Thoracic aorta (tissue), 2 donors: ENCODE data around the gene EPB41. TPM values are rescaled to one million over a fixed set of nuclear protein-coding genes. Genes with fewer than 3 reads are reported as not detected.

Source experiments
- ATAC-seq: fragments of 150-250 bp; one replicate; pipeline ENCODE4 v1.8.0; 2017; ENCODE audit warnings: low read depth; ENCODE audit not compliant: insufficient number of reproducible peaks, low FRiP score
- DNase-seq: peaks from one replicate; pipeline ENCODE4 v3.0.0-alpha.2; 2020; ENCODE audit warnings: low spot score
- H3K27ac ChIP-seq, 2 donors: fragments of 200-600 bp; sonication (generic); 1 replicate in 1 of 2; 2 replicates in 1 of 2; pipeline ENCODE4 v1.5.1; 2016; ENCODE audit warnings: mild to moderate bottlenecking in 2 of 2, moderate library complexity in 2 of 2
- H3K27me3 ChIP-seq: fragments of 200-600 bp; sonication (generic); replicated peaks from 2 replicates; pipeline ENCODE4 v1.6.0; 2016; ENCODE audit warnings: mild to moderate bottlenecking; ENCODE audit not compliant: insufficient read depth
- H3K36me3 ChIP-seq: fragments of 200-600 bp; sonication (generic); one replicate; pipeline ENCODE4 v1.5.1; 2016
- H3K4me1 ChIP-seq, 2 donors: fragments of 200-600 bp; sonication (generic); 1 replicate in 1 of 2; 2 replicates in 1 of 2; pipeline versions ENCODE4 v1.5.1 to v1.6.0; 2016; ENCODE audit warnings: low read depth in 2 of 2, mild to moderate bottlenecking in 1 of 2; ENCODE audit not compliant: control insufficient read depth in 1 of 2
- H3K4me3 ChIP-seq: fragments of 200-600 bp; sonication (generic); 2 replicates; pipeline ENCODE4 v1.5.1; 2016; ENCODE audit warnings: mild to moderate bottlenecking
- H3K9me3 ChIP-seq: fragments of 200-600 bp; sonication (generic); 2 replicates; pipeline ENCODE4 v1.5.1; 2016
- total RNA-seq, 2 donors: library from RNA; depleted of rRNA; stranded (reverse); fragments of >200 nt; gene quantifications; one replicate each; pipeline versions ENCODE4 v1.1.0 to v1.2.3, GENCODE V29; 2016
- TF ChIP-seq, protein P1 (sequence below): fragments of 200-600 bp; sonication (generic); IDR thresholded peaks from one replicate; pipeline ENCODE4 v1.5.1; 2019; ENCODE audit warnings: antibody characterized with exemption

EPB41 gene
- total RNA-seq, 2 donors from 2014 or later, result 26.7 to 37.8 TPM

DNA sequence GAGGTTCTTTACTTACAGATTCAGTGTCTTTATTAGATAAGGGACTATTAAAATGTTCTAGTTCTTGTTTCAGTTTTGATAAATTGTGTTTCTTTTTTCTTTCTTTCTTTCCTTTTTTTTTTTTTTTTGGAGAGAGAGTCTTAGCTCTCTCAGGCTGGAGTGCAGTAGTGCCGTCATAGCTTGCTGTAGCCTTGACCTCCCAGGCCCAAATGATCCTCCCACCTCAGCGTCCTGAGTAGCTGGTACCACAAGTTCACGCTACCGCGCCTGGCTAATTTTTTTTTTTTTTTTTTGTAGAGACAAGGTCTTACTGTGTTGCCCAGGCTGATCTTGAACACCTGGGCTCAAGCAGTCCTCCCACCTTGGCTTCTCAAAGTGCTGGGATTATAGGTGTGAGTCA, 132.8 kb downstream of the EPB41 start:
- ATAC-seq (no peak), DNase-seq (no peak)
- Histone ChIP-seq H3K4me3 (no peak overlapping the region), H3K9me3 (no peaks in the 10 kb centered on the region), H3K27me3 (no peaks in the 10 kb centered on the region), H3K36me3 (no peaks in the 10 kb centered on the region), H3K4me1 (peaks cover 11 to 32% of the 10 kb centered on the region in 2 donors), H3K27ac (no peak overlapping the region)
- TF ChIP-seq, protein P1, sequence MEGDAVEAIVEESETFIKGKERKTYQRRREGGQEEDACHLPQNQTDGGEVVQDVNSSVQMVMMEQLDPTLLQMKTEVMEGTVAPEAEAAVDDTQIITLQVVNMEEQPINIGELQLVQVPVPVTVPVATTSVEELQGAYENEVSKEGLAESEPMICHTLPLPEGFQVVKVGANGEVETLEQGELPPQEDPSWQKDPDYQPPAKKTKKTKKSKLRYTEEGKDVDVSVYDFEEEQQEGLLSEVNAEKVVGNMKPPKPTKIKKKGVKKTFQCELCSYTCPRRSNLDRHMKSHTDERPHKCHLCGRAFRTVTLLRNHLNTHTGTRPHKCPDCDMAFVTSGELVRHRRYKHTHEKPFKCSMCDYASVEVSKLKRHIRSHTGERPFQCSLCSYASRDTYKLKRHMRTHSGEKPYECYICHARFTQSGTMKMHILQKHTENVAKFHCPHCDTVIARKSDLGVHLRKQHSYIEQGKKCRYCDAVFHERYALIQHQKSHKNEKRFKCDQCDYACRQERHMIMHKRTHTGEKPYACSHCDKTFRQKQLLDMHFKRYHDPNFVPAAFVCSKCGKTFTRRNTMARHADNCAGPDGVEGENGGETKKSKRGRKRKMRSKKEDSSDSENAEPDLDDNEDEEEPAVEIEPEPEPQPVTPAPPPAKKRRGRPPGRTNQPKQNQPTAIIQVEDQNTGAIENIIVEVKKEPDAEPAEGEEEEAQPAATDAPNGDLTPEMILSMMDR, result no peak

DNA sequence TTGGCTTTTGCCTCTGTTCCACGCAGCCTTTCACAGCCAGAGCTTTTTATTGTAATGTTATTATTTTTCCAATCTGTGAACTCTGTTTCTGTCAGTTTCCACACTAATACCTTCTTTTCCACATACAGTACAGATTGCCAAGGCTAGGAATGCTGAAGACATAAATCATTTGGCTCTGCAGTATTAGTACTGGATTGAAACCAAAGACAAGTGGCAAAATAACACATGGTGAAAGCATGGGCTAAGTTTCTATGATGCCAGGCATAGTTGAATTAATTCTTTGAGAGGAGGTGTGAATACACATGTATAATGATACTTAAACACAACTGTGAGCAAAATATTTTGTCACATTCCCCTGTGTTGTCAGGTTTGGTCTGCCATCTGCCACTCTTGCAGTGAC, 135.8 kb downstream of the EPB41 start:
- H3K4me3 ChIP-seq, result no peak overlapping the region
- TF ChIP-seq, protein P1, result no peak
- no peaks in the 10 kb centered on the region for H3K9me3 ChIP-seq
- H3K36me3 ChIP-seq, result no peaks in the 10 kb centered on the region
- ATAC-seq (peak; percentile 73), DNase-seq (no peak)
- H3K27ac ChIP-seq, result no peak overlapping the region
- H3K4me1 ChIP-seq, result peaks cover 20 to 43% of the 10 kb centered on the region in 2 donors
- no peaks in the 10 kb centered on the region for H3K27me3 ChIP-seq

DNA sequence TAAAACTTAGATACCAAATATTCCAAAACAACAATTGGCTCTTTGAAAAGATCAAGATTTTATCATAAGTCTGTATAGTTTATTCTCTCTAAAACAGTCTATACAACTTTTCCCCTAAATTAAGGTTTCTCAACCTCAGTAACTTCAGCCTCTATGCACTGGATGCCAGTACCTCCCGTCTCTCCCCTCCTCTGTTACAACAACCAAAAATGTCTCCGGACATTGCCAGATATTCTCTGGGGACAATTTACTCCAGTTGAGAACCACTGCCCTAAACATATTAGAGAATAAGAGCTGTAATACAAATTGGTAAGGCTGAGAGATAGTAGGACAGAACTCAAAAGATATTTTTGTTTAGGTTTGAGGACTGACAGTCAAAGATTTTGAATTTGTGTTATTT, 137.7 kb downstream of the EPB41 start:
- DNase-seq, result no peak
- TF ChIP-seq, protein P1, result no peak
- H3K27me3 ChIP-seq, result no peaks in the 10 kb centered on the region
- H3K27ac ChIP-seq, result peak overlapping the region; percentile 13 to 27
- peaks cover 20 to 43% of the 10 kb centered on the region in 2 donors for H3K4me1 ChIP-seq
- H3K4me3 ChIP-seq, result no peak overlapping the region
- ATAC-seq, result no peak
- H3K36me3 ChIP-seq, result no peaks in the 10 kb centered on the region
- H3K9me3 ChIP-seq, result no peaks in the 10 kb centered on the region

DNA sequence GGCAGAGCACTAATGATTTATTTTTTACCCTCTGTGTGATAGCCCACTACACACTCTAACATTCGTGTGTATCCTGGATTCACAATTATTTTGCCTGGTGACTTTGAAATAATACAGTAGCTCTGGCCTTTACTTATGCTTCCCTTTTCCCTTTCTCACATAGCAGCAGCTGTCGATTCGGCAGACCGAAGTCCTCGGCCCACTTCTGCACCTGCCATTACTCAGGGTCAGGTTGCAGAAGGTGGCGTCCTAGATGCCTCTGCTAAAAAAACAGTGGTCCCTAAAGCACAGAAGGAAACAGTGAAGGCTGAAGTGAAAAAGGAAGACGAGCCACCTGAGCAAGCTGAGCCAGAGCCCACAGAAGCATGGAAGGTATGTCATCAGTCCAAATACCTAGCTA, 138.6 kb downstream of the EPB41 start:
- no peaks in the 10 kb centered on the region for H3K27me3 ChIP-seq
- no peaks in the 10 kb centered on the region for H3K9me3 ChIP-seq
- peaks cover 20 to 43% of the 10 kb centered on the region in 2 donors for H3K4me1 ChIP-seq
- no peak for ATAC-seq
- H3K27ac ChIP-seq, result peak overlapping the region in 1 of 2 donors; percentile 44
- no peaks in the 10 kb centered on the region for H3K36me3 ChIP-seq
- no peak overlapping the region for H3K4me3 ChIP-seq
- TF ChIP-seq, protein P1, result no peak
- DNase-seq, result no peak

DNA sequence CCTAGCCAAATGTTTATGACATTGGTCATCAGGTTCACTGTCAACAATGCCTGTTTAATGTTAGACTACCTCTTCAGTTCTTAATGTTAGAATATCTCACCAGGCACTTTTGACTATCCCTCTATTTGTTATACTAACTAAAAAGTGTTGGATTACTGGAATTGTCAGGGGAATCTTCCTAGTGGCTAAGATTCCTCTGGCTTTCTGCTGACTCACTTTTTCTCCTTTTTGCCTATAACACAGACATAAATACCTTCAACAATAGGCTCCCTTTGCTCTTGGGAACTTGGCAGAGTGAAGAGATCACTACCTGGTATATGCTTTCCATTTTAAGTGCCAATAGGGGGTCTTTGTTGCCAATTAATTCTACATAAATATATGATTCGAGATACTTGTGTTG, 140.8 kb downstream of the EPB41 start:
- Histone ChIP-seq H3K4me3 (no peak overlapping the region), H3K27me3 (no peaks in the 10 kb centered on the region), H3K36me3 (no peaks in the 10 kb centered on the region), H3K4me1 (peaks cover 20 to 30% of the 10 kb centered on the region in 2 donors), H3K9me3 (no peaks in the 10 kb centered on the region), H3K27ac (no peak overlapping the region)
- ATAC-seq (no peak), DNase-seq (no peak)
- TF ChIP-seq, protein P1, result no peak
